A673 (cell line): ENCODE data around the gene CD79A.

Source experiments
- CTCF ChIP-seq: fragments of 300-800, 200-600 bp; sonication (generic); conservative IDR thresholded peaks from 2 replicates; pipeline ENCODE4 v1.5.1; 2017; ENCODE audit warnings: low read depth, mild to moderate bottlenecking, antibody characterized with exemption, low read length, moderate library complexity, mixed read lengths
- EZH2 ChIP-seq: fragments of 200-600 bp; sonication (generic); IDR thresholded peaks from 2 replicates; pipeline ENCODE4 v1.6.1; 2017; ENCODE audit warnings: borderline replicate concordance, low read depth, mild to moderate bottlenecking, mixed read lengths, antibody characterized with exemption, low read length; ENCODE audit not compliant: poor library complexity, severe bottlenecking

GRCh38 chr19:41904118-41904870, 27.2 kb downstream of the CD79A start:
- no peak for TF ChIP-seq CTCF
- TF ChIP-seq EZH2: no peak
